Uterus (tissue), 4 donors: ENCODE data around the gene CLPSL2. TPM values are rescaled to one million over a fixed set of nuclear protein-coding genes. Genes with fewer than 3 reads are reported as not detected.
A peak's percentile ranks its signal among the peaks of the same experiment; 100 is the strongest.
"Not testable (repeated sequence)": the region's sequence is repeated elsewhere in the genome, so short reads cannot be mapped to it uniquely, and the experiment has no call there.

Source experiments
- DNase-seq, 2 donors: peaks; one replicate each; pipeline ENCODE4 v3.0.0-alpha.2; 2019 to 2020
- H3K27ac ChIP-seq, 2 donors: fragments of 200-600 bp; sonication (generic); 1 replicate in 1 of 2; 2 replicates in 1 of 2; pipeline ENCODE4 v1.5.1; 2016 to 2018
- H3K27me3 ChIP-seq, 2 donors: fragments of 200-600 bp; sonication (generic); one replicate each; pipeline ENCODE4 v1.5.1; 2018 to 2019; ENCODE audit warnings: control low read depth in 1 of 2
- H3K36me3 ChIP-seq, 2 donors: fragments of 200-600 bp; sonication (generic); one replicate each; pipeline ENCODE4 v1.5.1; 2019; ENCODE audit warnings: control low read depth in 1 of 2
- H3K4me1 ChIP-seq, 2 donors: fragments of 200-600 bp; sonication (generic); one replicate each; pipeline ENCODE4 v1.5.1; 2018 to 2019; ENCODE audit warnings: control low read depth in 1 of 2
- H3K4me3 ChIP-seq, 2 donors: fragments of 200-600 bp; sonication (generic); 1 replicate in 1 of 2; 2 replicates in 1 of 2; pipeline ENCODE4 v1.5.1; 2018 to 2019; ENCODE audit warnings: mild to moderate bottlenecking in 1 of 2
- H3K9me3 ChIP-seq, 2 donors: fragments of 200-600 bp; sonication (generic); one replicate each; pipeline ENCODE4 v1.5.1; 2019; ENCODE audit warnings: control low read depth in 1 of 2
- POLR2A ChIP-seq, 2 donors: fragments of 450-650 bp; IDR thresholded peaks; one replicate each; pipeline ENCODE4 v1.6.1; 2016; ENCODE audit warnings: antibody characterized with exemption in 2 of 2, mild to moderate bottlenecking in 1 of 2, moderate library complexity in 1 of 2
- intact Hi-C: fragments of 100-400 bp; cut with DNase I; formaldehyde crosslinking; loops from one replicate; pipeline ENCODE4 v1.15.1; 2023; ENCODE audit warnings: low total_unique reads
- total RNA-seq, 4 donors: library from RNA; depleted of rRNA in 3 of 4; stranded (reverse); fragments of >200 nt in 3 of 4; gene quantifications; one replicate each; pipeline versions ENCODE4 v1.1.0 to v1.2.4, GENCODE V29; 2014 to 2023
- TF ChIP-seq, protein P1 (sequence below), 4 experiments: fragments of 200-600 bp in 2 of 4; fragments of 450-650 bp in 2 of 4; sonication (generic) in 2 of 4; IDR thresholded peaks; one replicate each; pipeline ENCODE4 v1.5.1; 2016 to 2019; ENCODE audit warnings: antibody characterized with exemption in 4 of 4, mild to moderate bottlenecking in 2 of 4, moderate library complexity in 1 of 4
- donor health status: DM: yes; HTN: yes; CAD: no.

CLPSL2 gene
- total RNA-seq, 4 donors from 2014 or later = not detected

DNA sequence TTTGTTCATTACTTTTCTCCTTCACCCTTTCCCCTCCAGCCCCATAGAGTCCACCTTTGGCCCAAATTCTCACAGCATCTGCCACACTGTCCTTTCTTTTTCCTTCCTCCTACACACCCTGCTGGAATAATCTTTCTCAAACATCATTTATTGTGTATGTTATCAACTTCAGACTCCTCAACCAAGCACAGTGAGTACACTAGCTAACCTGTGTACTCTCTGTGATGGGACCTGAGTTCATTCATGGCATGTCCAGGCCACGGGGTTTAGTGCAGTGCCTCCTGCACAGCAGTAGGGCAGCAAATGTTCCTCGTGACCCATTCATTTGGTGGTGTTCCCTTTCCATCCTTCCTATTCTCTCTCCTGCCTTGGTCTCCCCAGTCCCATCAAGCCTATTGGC lies 46.7 kb upstream of the CLPSL2 start:
- DNase-seq = no peak
- intact Hi-C loops = loop anchor here (5.0 kb wide), 2 partner anchors 42 to 127 kb away; partner anchors contain the start of gene FKBP5
- no peak overlapping the region for H3K4me3 ChIP-seq
- TF ChIP-seq POLR2A (IDR thresholded peaks at IDR 0.05) = no peak
- TF ChIP-seq, protein P1, sequence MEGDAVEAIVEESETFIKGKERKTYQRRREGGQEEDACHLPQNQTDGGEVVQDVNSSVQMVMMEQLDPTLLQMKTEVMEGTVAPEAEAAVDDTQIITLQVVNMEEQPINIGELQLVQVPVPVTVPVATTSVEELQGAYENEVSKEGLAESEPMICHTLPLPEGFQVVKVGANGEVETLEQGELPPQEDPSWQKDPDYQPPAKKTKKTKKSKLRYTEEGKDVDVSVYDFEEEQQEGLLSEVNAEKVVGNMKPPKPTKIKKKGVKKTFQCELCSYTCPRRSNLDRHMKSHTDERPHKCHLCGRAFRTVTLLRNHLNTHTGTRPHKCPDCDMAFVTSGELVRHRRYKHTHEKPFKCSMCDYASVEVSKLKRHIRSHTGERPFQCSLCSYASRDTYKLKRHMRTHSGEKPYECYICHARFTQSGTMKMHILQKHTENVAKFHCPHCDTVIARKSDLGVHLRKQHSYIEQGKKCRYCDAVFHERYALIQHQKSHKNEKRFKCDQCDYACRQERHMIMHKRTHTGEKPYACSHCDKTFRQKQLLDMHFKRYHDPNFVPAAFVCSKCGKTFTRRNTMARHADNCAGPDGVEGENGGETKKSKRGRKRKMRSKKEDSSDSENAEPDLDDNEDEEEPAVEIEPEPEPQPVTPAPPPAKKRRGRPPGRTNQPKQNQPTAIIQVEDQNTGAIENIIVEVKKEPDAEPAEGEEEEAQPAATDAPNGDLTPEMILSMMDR (IDR thresholded peaks at IDR 0.05) = no peak
- no peaks in the 10 kb centered on the region for H3K9me3 ChIP-seq
- peaks cover 35 to 42% of the 10 kb centered on the region in 2 donors for H3K4me1 ChIP-seq
- no peaks in the 10 kb centered on the region for H3K36me3 ChIP-seq
- no peaks in the 10 kb centered on the region for H3K27me3 ChIP-seq
- peak overlapping the region; percentile 98 to 100 for H3K27ac ChIP-seq

DNA sequence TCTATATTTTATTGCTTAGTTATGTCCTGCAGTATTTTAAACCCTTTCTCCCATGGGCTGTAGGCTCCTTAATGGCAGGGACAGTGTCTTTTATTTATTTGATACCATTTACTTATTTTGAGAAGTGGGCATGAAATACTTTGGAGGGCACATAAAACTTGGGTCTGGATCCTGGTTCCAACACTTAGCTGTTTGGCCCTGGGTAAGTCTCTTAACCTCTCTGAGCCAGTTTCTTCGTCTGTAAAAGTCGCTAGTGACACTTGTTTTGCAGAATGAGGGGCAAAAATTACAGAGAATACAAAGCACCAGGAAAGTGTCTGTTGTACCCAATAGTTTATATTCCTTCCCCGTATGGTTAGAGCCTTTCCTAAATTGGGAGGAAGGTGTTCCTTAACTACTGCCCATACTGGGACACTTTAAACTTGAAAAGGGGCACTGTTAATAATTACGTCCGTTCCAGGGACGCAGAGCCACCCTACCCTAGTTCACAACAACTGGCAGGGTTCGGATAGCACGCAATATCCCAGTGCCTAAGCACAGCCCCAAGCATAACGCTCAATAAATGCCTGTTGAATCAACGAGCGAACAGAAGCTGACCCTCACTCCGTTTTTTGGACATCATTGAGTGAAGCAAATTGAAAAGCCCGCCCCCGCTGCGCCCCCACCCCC lies 45.5 kb upstream of the CLPSL2 start:
- no peaks in the 10 kb centered on the region for H3K27me3 ChIP-seq
- peak overlapping the region; percentile 98 to 100 for H3K27ac ChIP-seq
- TF ChIP-seq, protein P1 (IDR thresholded peaks at IDR 0.05) = no peak
- no peak for TF ChIP-seq POLR2A (IDR thresholded peaks at IDR 0.05)
- intact Hi-C loops = loop anchor here (5.0 kb wide), 1 partner anchor 129 kb away; no protein-coding TSS in a partner anchor
- no peaks in the 10 kb centered on the region for H3K9me3 ChIP-seq
- H3K4me3 ChIP-seq = peak overlapping the region; percentile 55 to 66
- DNase-seq = no peak
- peaks cover 32 to 35% of the 10 kb centered on the region in 2 donors for H3K4me1 ChIP-seq
- no peaks in the 10 kb centered on the region for H3K36me3 ChIP-seq

DNA sequence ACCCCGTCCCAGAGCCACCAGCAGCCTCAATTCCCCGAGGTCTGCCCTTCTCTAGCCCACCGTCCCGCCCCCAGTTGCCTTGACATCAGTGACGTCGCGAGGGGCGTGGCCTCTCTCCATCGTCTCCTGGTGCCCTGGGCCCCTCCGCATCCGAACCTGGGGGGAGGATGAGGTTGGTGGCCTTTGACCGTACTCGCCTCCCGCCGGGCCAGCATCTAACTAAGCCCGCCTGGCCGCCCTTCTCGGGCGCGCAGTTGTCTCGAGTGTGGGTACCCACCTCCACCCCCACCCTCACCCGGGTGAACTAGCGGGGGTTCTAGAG lies 45.0 kb upstream of the CLPSL2 start:
- Histone ChIP-seq H3K36me3 (no peaks in the 10 kb centered on the region), H3K9me3 (no peaks in the 10 kb centered on the region), H3K4me3 (peak overlapping the region; percentile 55 to 66), H3K27me3 (no peaks in the 10 kb centered on the region), H3K4me1 (peaks cover 27 to 31% of the 10 kb centered on the region in 2 donors), H3K27ac (peak overlapping the region; percentile 98 to 100)
- peak; percentile 98 to 99 for DNase-seq
- TF ChIP-seq, protein P1 (IDR thresholded peaks at IDR 0.05) = no peak
- TF ChIP-seq POLR2A (IDR thresholded peaks at IDR 0.05) = peak; percentile 86 to 92
- intact Hi-C loops = loop anchor here (5.0 kb wide), 1 partner anchor 129 kb away; no protein-coding TSS in a partner anchor

DNA sequence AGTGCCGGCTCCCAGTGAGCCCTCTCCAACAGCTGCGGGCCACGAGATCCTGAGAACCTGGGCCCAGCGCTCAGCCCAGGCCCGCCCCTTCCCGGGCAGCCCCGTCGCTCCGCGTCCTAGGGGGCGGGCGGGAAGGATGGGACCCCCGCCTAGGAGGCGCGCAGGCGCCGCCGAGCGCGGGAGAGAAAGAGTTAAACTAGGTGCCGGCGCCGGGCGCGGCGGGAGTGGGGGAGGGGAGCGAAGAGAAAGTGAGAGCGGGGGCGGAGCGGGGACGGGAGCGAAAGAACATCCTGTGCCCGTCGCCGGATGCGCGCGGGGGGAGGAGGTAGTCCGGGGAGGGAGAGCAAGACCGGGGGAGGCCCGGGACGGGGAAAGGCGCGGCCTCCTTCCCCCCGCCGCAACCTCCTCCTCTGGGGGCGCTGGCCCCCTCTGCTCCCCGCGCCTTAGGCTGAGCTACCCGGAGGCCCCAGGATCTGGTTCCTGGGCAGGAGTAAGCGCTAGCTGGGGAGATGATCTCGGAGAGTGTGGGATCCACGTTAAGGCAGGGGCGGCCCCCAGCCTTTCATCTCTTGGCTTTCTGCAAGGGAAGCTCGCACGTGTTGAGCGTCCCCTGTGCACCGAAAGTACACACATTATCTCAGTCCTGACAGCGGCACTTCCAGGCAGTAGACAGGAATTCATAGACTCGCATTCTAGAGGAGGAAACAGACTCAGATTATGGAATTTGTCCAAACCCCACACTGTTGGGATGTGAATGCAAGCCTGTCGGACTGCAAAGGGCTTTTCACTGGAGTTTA lies 44.5 kb upstream of the CLPSL2 start:
- H3K9me3 ChIP-seq = no peaks in the 10 kb centered on the region
- peak overlapping the region; percentile 98 to 100 for H3K27ac ChIP-seq
- peak overlapping the region; percentile 55 to 66 for H3K4me3 ChIP-seq
- H3K4me1 ChIP-seq = peaks cover 25 to 27% of the 10 kb centered on the region in 2 donors
- TF ChIP-seq POLR2A (IDR thresholded peaks at IDR 0.05) = peak; percentile 44 to 48
- TF ChIP-seq, protein P1 (IDR thresholded peaks at IDR 0.05) = peak in 3 of 4 experiments; percentile 15 to 27 (median 19)
- peak; percentile 98 to 99 for DNase-seq
- H3K36me3 ChIP-seq = no peaks in the 10 kb centered on the region
- H3K27me3 ChIP-seq = no peaks in the 10 kb centered on the region
- intact Hi-C loops = loop anchor here (5.0 kb wide), 1 partner anchor 130 kb away; no protein-coding TSS in a partner anchor

DNA sequence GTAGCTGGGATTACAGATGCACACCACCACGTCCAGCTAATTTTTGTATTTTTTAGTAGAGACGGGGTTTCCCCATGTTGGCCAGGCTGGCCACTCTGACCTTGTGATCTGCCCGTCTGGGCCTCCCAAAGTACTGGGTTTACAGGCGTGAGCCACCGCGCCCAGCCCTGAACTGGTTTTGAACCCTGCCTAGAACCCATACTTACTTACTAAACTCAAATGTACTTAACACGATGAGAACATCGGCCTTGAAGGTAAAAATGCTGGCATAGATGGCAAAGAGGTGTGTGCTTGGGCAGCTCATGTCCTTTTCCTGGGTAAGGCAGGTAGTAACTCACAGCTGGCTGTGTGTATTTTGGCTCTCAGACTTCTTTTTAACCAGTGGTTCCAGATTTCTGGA lies 42.8 kb upstream of the CLPSL2 start:
- peaks cover 21 to 25% of the 10 kb centered on the region in 2 donors for H3K4me1 ChIP-seq
- no peaks in the 10 kb centered on the region for H3K36me3 ChIP-seq
- H3K27me3 ChIP-seq = no peaks in the 10 kb centered on the region
- H3K27ac ChIP-seq = peak overlapping the region; percentile 98 to 100
- H3K4me3 ChIP-seq = no peak overlapping the region
- no peak for TF ChIP-seq POLR2A (IDR thresholded peaks at IDR 0.05)
- TF ChIP-seq, protein P1 (IDR thresholded peaks at IDR 0.05) = no peak
- no peaks in the 10 kb centered on the region for H3K9me3 ChIP-seq
- intact Hi-C loops = loop anchor here (5.0 kb wide), 1 partner anchor 131 kb away; no protein-coding TSS in a partner anchor
- DNase-seq = no peak

DNA sequence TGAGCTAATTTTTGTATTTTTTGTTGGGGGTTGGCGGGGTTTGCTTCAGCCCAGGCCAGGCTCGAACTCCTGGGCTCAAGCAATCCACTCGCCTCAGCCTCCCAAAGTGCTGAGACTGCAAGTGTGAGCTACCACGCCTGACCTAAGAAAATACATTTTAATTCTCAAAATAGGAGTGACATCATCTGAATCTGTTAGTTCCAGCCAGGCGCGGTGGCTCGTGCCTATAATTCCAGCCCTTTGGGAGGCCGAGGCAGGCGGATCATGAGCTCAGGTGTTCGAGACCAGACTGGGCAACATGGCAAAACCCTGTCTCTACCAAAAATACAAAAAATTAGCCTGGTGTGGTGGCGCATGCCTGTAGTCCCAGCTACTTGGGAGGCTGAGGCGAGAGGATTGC lies 42.1 kb upstream of the CLPSL2 start:
- not testable (repeated sequence) for H3K9me3 ChIP-seq, H3K4me3 ChIP-seq, DNase-seq, H3K27me3 ChIP-seq, H3K36me3 ChIP-seq
- intact Hi-C loops = loop anchor here (5.0 kb wide), 1 partner anchor 132 kb away; no protein-coding TSS in a partner anchor
- peak overlapping the region; percentile 98 to 100 for H3K27ac ChIP-seq
- H3K4me1 ChIP-seq = peaks cover 14 to 18% of the 10 kb centered on the region in 2 donors
